ES-I3 (cell line): ENCODE results near the gene FLNB.

Experiments
- H3K36me3 ChIP-seq: 2 replicates; pipeline ENCODE4 v1.6.1; 2013; ENCODE audit warnings: mild to moderate bottlenecking, low read length, control low read depth, moderate library complexity; ENCODE audit not compliant: insufficient read depth
- H3K4me1 ChIP-seq: 2 replicates; pipeline ENCODE4 v1.6.1; 2013; ENCODE audit warnings: mild to moderate bottlenecking, control low read depth, low read length; ENCODE audit not compliant: insufficient read depth
- H3K9ac ChIP-seq: 2 replicates; pipeline ENCODE4 v1.6.1; 2013; ENCODE audit warnings: low read depth, mild to moderate bottlenecking, low read length, moderate library complexity
- H3K9me3 ChIP-seq: 2 replicates; pipeline ENCODE4 v1.6.1; 2013; ENCODE audit warnings: mild to moderate bottlenecking, low read length, moderate library complexity; ENCODE audit not compliant: control insufficient read depth, insufficient read depth

The FLNB gene

GRCh38 chr3:58058361-58059263 is 50.4 kb downstream of the FLNB start:
- no peaks in the 10 kb centered on the region for H3K36me3 ChIP-seq
- H3K4me1 ChIP-seq, result peaks cover 40% of the 10 kb centered on the region
- no peak overlapping the region for H3K9ac ChIP-seq
- no peaks in the 10 kb centered on the region for H3K9me3 ChIP-seq

GRCh38 chr3:58059349-58060321 is 51.4 kb downstream of the FLNB start:
- no peaks in the 10 kb centered on the region for H3K9me3 ChIP-seq
- H3K36me3 ChIP-seq, result no peaks in the 10 kb centered on the region
- H3K4me1 ChIP-seq, result peaks cover 46% of the 10 kb centered on the region
- H3K9ac ChIP-seq, result no peak overlapping the region

GRCh38 chr3:58062472-58062871 is 54.2 kb downstream of the FLNB start:
- Histone ChIP-seq H3K9ac (no peak overlapping the region), H3K36me3 (no peaks in the 10 kb centered on the region), H3K4me1 (peaks cover 60% of the 10 kb centered on the region), H3K9me3 (no peaks in the 10 kb centered on the region)

GRCh38 chr3:58063022-58063815 is 55.0 kb downstream of the FLNB start:
- H3K4me1 ChIP-seq, result peaks cover 60% of the 10 kb centered on the region
- H3K9ac ChIP-seq, result no peak overlapping the region
- no peaks in the 10 kb centered on the region for H3K36me3 ChIP-seq
- H3K9me3 ChIP-seq, result no peaks in the 10 kb centered on the region

GRCh38 chr3:58064923-58065638 is 56.9 kb downstream of the FLNB start:
- no peaks in the 10 kb centered on the region for H3K36me3 ChIP-seq
- H3K9ac ChIP-seq, result no peak overlapping the region
- peaks cover 46% of the 10 kb centered on the region for H3K4me1 ChIP-seq

GRCh38 chr3:58065700-58066167 is 57.5 kb downstream of the FLNB start:
- Histone ChIP-seq H3K4me1 (peaks cover 45% of the 10 kb centered on the region), H3K36me3 (no peaks in the 10 kb centered on the region), H3K9ac (no peak overlapping the region), H3K9me3 (no peaks in the 10 kb centered on the region)

More at GRCh38 chr3:58064923-58065638, 56.9 kb downstream of the FLNB start:
- H3K9me3 ChIP-seq, result no peaks in the 10 kb centered on the region

DNA sequence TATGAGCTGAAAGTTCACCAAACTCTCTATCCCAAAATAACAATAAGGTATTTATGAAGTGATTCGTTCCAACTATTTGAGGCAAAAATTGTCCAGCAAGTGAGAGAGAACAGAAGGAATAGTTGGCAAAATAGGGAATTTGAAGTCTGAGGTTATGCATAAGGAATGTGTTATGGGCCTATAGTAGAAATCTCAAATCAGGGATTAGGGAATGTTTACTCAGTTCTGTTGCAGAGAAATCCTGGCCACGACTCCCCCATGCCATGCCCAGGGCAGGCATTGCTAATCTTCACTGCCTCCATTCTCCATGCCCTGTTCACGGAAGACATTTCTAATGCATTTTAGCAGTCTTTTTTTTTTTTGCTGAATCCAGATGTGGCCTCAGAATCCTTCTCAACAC is 58.6 kb downstream of the FLNB start:
- H3K36me3 ChIP-seq, result no peaks in the 10 kb centered on the region
- peaks cover 37% of the 10 kb centered on the region for H3K4me1 ChIP-seq
- H3K9ac ChIP-seq, result no peak overlapping the region
- no peaks in the 10 kb centered on the region for H3K9me3 ChIP-seq

DNA sequence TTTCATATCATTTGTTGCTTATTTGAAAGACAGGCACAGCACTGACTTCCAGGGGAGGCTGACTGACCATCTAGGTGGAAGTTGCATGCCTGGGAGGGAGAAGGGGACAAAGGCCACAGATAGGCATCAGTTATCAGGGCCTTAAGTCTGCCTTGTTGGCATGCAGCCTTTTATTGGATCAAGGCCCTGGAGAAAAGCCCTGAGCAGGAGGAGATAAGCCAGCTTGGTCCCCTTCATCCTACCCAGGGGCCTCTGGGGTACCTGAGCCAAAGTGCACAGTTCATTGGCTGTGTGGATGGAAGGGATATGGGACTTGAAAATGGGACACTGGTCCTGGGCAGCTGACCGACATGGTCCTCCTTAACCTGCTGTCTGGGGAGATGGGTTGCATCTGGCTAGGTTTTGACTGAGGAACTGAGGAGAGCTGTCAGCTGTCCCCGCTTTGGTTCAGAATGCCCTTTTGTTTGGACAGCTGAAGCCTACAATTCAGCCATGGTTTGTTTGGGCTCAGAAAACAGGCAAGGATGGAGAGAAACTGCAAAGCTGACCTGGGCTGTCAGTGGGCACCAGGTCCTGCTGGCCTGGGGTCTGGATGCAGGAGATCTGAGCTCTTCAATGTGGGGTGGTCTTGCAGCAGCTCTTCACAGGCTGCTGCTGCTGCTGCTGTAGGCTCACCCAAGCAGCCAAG is 60.0 kb downstream of the FLNB start:
- peaks cover 23% of the 10 kb centered on the region for H3K4me1 ChIP-seq
- no peaks in the 10 kb centered on the region for H3K9me3 ChIP-seq
- H3K9ac ChIP-seq, result no peak overlapping the region
- no peaks in the 10 kb centered on the region for H3K36me3 ChIP-seq

- no peak overlapping the region for H3K9ac ChIP-seq
- no peaks in the 10 kb centered on the region; the same call in 1 of the 2 replicates for H3K4me1 ChIP-seq
- no peaks in the 10 kb centered on the region for H3K9me3 ChIP-seq
- H3K36me3 ChIP-seq, result peaks cover 3% of the 10 kb centered on the region; the same call in 1 of the 2 replicates
Observed at GRCh38 chr3:58071480-58071971, 63.3 kb downstream of the FLNB start.

DNA sequence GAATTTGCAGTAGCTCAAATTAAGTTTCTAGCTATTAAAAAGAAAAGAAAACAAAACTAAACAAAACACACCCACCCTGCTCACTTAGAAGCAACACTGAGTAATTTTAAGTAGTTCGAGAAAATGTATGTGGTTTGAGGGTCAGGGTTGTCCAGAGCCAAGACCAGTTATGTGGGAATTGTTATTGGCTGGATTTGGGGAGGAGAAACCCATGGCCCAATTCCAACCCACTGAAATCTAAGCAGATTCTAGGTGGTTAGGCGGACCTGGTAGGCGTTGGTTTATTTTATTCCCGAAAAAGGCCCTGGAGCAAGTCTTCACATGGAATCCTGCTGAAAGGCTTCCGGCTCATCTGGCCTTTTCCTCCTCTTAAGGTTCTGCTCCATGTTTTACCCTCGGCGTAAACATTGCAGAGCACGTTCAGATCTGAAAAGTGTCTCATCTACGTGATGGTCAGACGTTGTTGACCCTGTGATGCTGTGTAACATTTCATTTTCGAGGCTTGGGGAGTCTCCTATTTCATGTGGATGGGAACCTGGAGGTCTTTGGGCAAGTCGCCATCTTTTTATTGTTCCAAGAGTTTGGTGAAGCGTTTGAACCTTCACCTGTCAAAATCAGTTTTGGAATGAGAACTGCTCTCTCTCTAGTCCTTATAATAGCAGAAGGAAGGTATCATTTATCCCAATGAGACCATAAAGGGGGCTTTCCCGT is 64.0 kb downstream of the FLNB start:
- H3K9me3 ChIP-seq, result no peaks in the 10 kb centered on the region
- no peaks in the 10 kb centered on the region; the same call in 1 of the 2 replicates for H3K4me1 ChIP-seq
- H3K36me3 ChIP-seq, result peaks cover 8% of the 10 kb centered on the region; the same call in 1 of the 2 replicates
- no peak overlapping the region for H3K9ac ChIP-seq

DNA sequence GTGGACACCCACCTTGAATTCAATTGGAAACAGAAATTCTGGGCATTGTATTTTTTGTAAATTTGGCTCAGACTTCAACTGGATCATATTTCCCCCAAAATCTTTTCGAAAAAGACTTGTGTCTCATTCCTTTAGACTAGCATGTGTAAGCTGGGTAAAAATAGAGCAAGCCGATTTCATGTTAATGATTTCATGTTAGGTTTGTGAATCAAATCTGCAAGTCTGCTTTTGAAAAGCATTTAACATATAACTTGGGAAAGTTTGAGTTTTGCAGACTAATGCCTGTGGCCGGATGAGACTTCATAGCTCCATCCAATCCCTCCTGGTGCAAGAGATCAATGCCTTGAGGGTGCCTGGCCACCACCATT is 64.5 kb downstream of the FLNB start:
- H3K9ac ChIP-seq, result no peak overlapping the region
- no peaks in the 10 kb centered on the region for H3K9me3 ChIP-seq
- no peaks in the 10 kb centered on the region; the same call in 1 of the 2 replicates for H3K4me1 ChIP-seq
- H3K36me3 ChIP-seq, result peaks cover 13% of the 10 kb centered on the region; the same call in 1 of the 2 replicates

- Histone ChIP-seq H3K9me3 (no peaks in the 10 kb centered on the region), H3K9ac (no peak overlapping the region), H3K36me3 (peaks cover 16% of the 10 kb centered on the region), H3K4me1 (no peaks in the 10 kb centered on the region; the same call in 1 of the 2 replicates)
Observed at GRCh38 chr3:58073301-58074108, 65.3 kb downstream of the FLNB start.
